ENCODE data around the gene APBB2. TPM values are rescaled to one million over a fixed set of nuclear protein-coding genes. Genes with fewer than 3 reads are reported as not detected.

APBB2 gene
- polyA plus RNA-seq, 3 donors = 0.15 to 0.33 TPM; not detected in 1

DNA sequence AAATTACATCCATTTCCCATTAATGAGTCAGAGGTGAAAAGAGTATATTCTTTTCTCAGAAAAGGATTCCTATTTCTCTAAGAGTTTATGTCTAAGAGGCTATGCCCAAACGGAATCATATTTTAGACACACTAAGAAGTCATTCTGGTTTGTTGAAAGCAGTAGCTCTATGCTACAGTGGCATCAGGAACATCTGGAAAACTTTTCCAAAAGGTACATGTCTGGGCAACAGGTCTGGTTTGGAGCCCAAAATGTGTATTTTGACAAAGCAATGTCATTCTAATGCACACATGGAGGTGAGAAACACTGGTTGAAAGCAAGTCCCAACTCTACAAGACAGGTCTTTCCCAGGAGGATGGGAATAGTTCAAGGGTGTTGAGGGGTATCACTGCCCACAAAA is 56.1 kb downstream of the APBB2 start:
- peaks cover 0 to 2% (median 0%) of the 10 kb centered on the region in 7 donors for H3K9me3 Mint-ChIP-seq

GRCh38 chr4:41157009-41157408 is 57.3 kb downstream of the APBB2 start:
- no peaks in the 10 kb centered on the region for H3K36me3 Mint-ChIP-seq
- TF ChIP-seq, protein P1, sequence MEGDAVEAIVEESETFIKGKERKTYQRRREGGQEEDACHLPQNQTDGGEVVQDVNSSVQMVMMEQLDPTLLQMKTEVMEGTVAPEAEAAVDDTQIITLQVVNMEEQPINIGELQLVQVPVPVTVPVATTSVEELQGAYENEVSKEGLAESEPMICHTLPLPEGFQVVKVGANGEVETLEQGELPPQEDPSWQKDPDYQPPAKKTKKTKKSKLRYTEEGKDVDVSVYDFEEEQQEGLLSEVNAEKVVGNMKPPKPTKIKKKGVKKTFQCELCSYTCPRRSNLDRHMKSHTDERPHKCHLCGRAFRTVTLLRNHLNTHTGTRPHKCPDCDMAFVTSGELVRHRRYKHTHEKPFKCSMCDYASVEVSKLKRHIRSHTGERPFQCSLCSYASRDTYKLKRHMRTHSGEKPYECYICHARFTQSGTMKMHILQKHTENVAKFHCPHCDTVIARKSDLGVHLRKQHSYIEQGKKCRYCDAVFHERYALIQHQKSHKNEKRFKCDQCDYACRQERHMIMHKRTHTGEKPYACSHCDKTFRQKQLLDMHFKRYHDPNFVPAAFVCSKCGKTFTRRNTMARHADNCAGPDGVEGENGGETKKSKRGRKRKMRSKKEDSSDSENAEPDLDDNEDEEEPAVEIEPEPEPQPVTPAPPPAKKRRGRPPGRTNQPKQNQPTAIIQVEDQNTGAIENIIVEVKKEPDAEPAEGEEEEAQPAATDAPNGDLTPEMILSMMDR (IDR thresholded peaks at IDR 0.05) = no peak
- Histone ChIP-seq H3K27me3 (ENCODE audit: control insufficient read depth in 2 of 2, insufficient read depth in 2 of 2, low read length in 2 of 2) (peaks cover 0 to 2% of the 10 kb centered on the region in 2 donors), H3K36me3 (replicated peaks in 1 of 2; ENCODE audit: control insufficient read depth in 1 of 2, insufficient read depth in 2 of 2, low read length in 2 of 2) (no peaks in the 10 kb centered on the region), H2AFZ (ENCODE audit: insufficient read depth, low read depth, low read length, poor library complexity, severe bottlenecking) (no peak overlapping the region), H3K79me2 (ENCODE audit: insufficient read depth, low read length) (no peaks in the 10 kb centered on the region), H3K9ac (ENCODE audit: insufficient read depth, low read length, poor library complexity, severe bottlenecking) (no peak overlapping the region), H3K9me3 (replicated peaks in 1 of 2; ENCODE audit: control insufficient read depth in 1 of 2, insufficient read depth in 1 of 2, low read length in 2 of 2) (no peaks in the 10 kb centered on the region), H3K4me3 (replicated peaks in 1 of 3; ENCODE audit: low read depth in 2 of 3, low read length in 3 of 3) (no peak overlapping the region), H3K4me2 (replicated peaks; ENCODE audit: extremely low read depth, low read length, poor library complexity, severe bottlenecking) (no peak overlapping the region), H4K20me1 (ENCODE audit: insufficient read depth, low read length) (no peaks in the 10 kb centered on the region), H3K27ac (ENCODE audit: low read depth in 1 of 2, low read length in 2 of 2) (no peak overlapping the region), H3K4me1 (ENCODE audit: control insufficient read depth in 1 of 2, insufficient read depth in 2 of 2, low read length in 2 of 2) (no peaks in the 10 kb centered on the region)
- WGBS (ENCODE audit: insufficient coverage) = 100% methylated on average over 3 of the region's 6 CpGs
- H3K9me3 Mint-ChIP-seq = peaks cover 0 to 5% (median 0%) of the 10 kb centered on the region in 7 donors
- H3K27ac Mint-ChIP-seq = no peak overlapping the region
- DNase-seq = no peak
- peaks cover 6% of the 10 kb centered on the region for H3K4me1 Mint-ChIP-seq
- intact Hi-C loops (cut with micrococcal nuclease) = no loop called here
- peaks cover 0 to 5% (median 0%) of the 10 kb centered on the region in 3 donors for H3K27me3 Mint-ChIP-seq (ENCODE audit: low read depth in 3 of 3)
- H3K4me3 Mint-ChIP-seq = no peak overlapping the region

More for the DNA sequence above, 56.1 kb downstream of the APBB2 start:
- intact Hi-C loops (cut with micrococcal nuclease) = no loop called here
- Mint-ChIP-seq H3K4me3 (no peak overlapping the region), H3K27ac (no peak overlapping the region), H3K27me3 (ENCODE audit: low read depth in 3 of 3) (peaks cover 0 to 5% (median 0%) of the 10 kb centered on the region in 3 donors), H3K36me3 (no peaks in the 10 kb centered on the region), H3K4me1 (peaks cover 6% of the 10 kb centered on the region)
- WGBS (ENCODE audit: insufficient coverage) = no CpG with 5 or more reads among the region's 1 CpG
- no peak overlapping the region for H3K9ac ChIP-seq (ENCODE audit: insufficient read depth, low read length, poor library complexity, severe bottlenecking)
- H2AFZ ChIP-seq (ENCODE audit: insufficient read depth, low read depth, low read length, poor library complexity, severe bottlenecking) = no peak overlapping the region
- no peak for DNase-seq
- no peaks in the 10 kb centered on the region for H3K36me3 ChIP-seq (replicated peaks in 1 of 2; ENCODE audit: control insufficient read depth in 1 of 2, insufficient read depth in 2 of 2, low read length in 2 of 2)
- no peak overlapping the region for H3K4me3 ChIP-seq (replicated peaks in 1 of 3; ENCODE audit: low read depth in 2 of 3, low read length in 3 of 3)
- H3K4me2 ChIP-seq (replicated peaks; ENCODE audit: extremely low read depth, low read length, poor library complexity, severe bottlenecking) = no peak overlapping the region
- H3K4me1 ChIP-seq (ENCODE audit: control insufficient read depth in 1 of 2, insufficient read depth in 2 of 2, low read length in 2 of 2) = no peaks in the 10 kb centered on the region
- no peaks in the 10 kb centered on the region for H4K20me1 ChIP-seq (ENCODE audit: insufficient read depth, low read length)
- H3K27me3 ChIP-seq (ENCODE audit: control insufficient read depth in 2 of 2, insufficient read depth in 2 of 2, low read length in 2 of 2) = peaks cover 0 to 2% of the 10 kb centered on the region in 2 donors
- H3K27ac ChIP-seq (ENCODE audit: low read depth in 1 of 2, low read length in 2 of 2) = no peak overlapping the region
- TF ChIP-seq, protein P1 (IDR thresholded peaks at IDR 0.05) = no peak
- H3K79me2 ChIP-seq (ENCODE audit: insufficient read depth, low read length) = no peaks in the 10 kb centered on the region
- no peaks in the 10 kb centered on the region for H3K9me3 ChIP-seq (replicated peaks in 1 of 2; ENCODE audit: control insufficient read depth in 1 of 2, insufficient read depth in 1 of 2, low read length in 2 of 2)
